ENCODE results near the gene PDE11A.

DNA sequence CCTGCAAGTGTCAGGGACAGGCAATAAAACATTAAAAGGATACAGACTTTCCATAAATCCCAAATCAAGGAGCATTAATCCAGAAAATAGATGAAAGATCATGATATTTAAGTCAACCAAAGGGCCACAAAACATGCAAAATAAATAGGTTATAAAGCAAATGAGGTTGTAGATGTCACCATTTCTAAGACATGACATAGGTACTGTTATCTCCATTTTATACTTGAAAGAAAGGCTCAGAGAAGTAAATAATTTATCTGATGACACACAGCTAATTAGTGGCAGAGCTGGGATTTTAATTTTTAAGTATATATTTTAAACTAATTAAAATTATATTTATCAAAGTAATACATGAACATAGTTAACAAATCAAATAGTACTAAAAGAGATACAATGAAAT, 378.2 kb downstream of the PDE11A start:
- TF ChIP-seq, protein P1, sequence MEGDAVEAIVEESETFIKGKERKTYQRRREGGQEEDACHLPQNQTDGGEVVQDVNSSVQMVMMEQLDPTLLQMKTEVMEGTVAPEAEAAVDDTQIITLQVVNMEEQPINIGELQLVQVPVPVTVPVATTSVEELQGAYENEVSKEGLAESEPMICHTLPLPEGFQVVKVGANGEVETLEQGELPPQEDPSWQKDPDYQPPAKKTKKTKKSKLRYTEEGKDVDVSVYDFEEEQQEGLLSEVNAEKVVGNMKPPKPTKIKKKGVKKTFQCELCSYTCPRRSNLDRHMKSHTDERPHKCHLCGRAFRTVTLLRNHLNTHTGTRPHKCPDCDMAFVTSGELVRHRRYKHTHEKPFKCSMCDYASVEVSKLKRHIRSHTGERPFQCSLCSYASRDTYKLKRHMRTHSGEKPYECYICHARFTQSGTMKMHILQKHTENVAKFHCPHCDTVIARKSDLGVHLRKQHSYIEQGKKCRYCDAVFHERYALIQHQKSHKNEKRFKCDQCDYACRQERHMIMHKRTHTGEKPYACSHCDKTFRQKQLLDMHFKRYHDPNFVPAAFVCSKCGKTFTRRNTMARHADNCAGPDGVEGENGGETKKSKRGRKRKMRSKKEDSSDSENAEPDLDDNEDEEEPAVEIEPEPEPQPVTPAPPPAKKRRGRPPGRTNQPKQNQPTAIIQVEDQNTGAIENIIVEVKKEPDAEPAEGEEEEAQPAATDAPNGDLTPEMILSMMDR (IDR thresholded peaks at IDR 0.05; ENCODE audit: control extremely low read depth in 1 of 3, insufficient read depth in 1 of 3, low read depth in 1 of 3, low read length in 3 of 3): no peak
- TF ChIP-seq RBBP5 (IDR thresholded peaks at IDR 0.05; ENCODE audit: borderline replicate concordance, low read depth, low read length) (no peak), ZNF274 (IDR thresholded peaks at IDR 0.05; ENCODE audit: borderline replicate concordance, extremely low read depth, low read length) (no peak), YY1 (IDR thresholded peaks at IDR 0.05; ENCODE audit: low read depth, low read length) (no peak), POLR2A (IDR thresholded peaks at IDR 0.05; ENCODE audit: control extremely low read depth in 1 of 2, low read depth in 2 of 2, low read length in 2 of 2) (no peak), SIN3A (conservative IDR thresholded peaks at IDR 0.05 in 1 of 2, IDR thresholded peaks at IDR 0.05 in 1 of 2; ENCODE audit: low read depth in 1 of 2, low read length in 2 of 2) (no peak), GABPA (IDR thresholded peaks at IDR 0.05; ENCODE audit: borderline replicate concordance, insufficient read depth, low read length) (no peak), SP1 (IDR thresholded peaks at IDR 0.05; ENCODE audit: low read depth, low read length) (no peak), SP2 (IDR thresholded peaks at IDR 0.05; ENCODE audit: low read length) (no peak), SUZ12 (IDR thresholded peaks at IDR 0.05; ENCODE audit: low read length) (no peak), RFX5 (IDR thresholded peaks at IDR 0.05; ENCODE audit: borderline replicate concordance, low read depth, low read length) (no peak)
- TF ChIP-seq, protein P2, sequence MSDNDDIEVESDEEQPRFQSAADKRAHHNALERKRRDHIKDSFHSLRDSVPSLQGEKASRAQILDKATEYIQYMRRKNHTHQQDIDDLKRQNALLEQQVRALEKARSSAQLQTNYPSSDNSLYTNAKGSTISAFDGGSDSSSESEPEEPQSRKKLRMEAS (IDR thresholded peaks at IDR 0.05): no peak

Data from H1 (cell line).